Type B pancreatic cell (in vitro differentiated cells): ENCODE results near the gene KPRP. TPM values are rescaled to one million over a fixed set of nuclear protein-coding genes. Genes with fewer than 3 reads are reported as not detected.

ENCODE experiments used
- DNase-seq: peaks from one replicate; pipeline ENCODE4 v3.0.0; 2021; ENCODE audit warnings: mixed read lengths; ENCODE audit not compliant: unreplicated experiment; ENCODE audit errors: extremely low spot score
- H3K27ac Mint-ChIP-seq: 2 replicates; pipeline ENCODE4 v1.8.0; 2021; ENCODE audit warnings: mild to moderate bottlenecking, mixed read lengths
- H3K27me3 Mint-ChIP-seq: 2 replicates; pipeline ENCODE4 v1.8.0; 2021; ENCODE audit warnings: mixed read lengths
- H3K36me3 Mint-ChIP-seq: 2 replicates; pipeline ENCODE4 v1.8.0; 2021; ENCODE audit warnings: mixed read lengths
- H3K4me1 Mint-ChIP-seq: one replicate; pipeline ENCODE4 v1.8.0; 2021; ENCODE audit warnings: mixed read lengths; ENCODE audit not compliant: unreplicated experiment
- H3K4me3 Mint-ChIP-seq: 2 replicates; pipeline ENCODE4 v1.8.0; 2021; ENCODE audit warnings: mild to moderate bottlenecking, mixed read lengths
- H3K9me3 Mint-ChIP-seq: 2 replicates; pipeline ENCODE4 v1.8.0; 2021; ENCODE audit warnings: mixed read lengths
- CTCF ChIP-seq: fragments of 200-600 bp; sonication (generic); conservative IDR thresholded peaks from 2 replicates; pipeline ENCODE4 v1.5.0; 2021; ENCODE audit warnings: antibody characterized with exemption, mild to moderate bottlenecking
- total RNA-seq: library from RNA; stranded (reverse); gene quantifications from 2 replicates; pipeline ENCODE4 v1.2.1, GENCODE V29; 2021; ENCODE audit warnings: low replicate concordance

Gene KPRP
- total RNA-seq, 1 donor from 2014 or later = not detected

- Mint-ChIP-seq H3K4me3 (no peak overlapping the region), H3K4me1 (no peaks in the 10 kb centered on the region), H3K9me3 (peaks cover 4% of the 10 kb centered on the region), H3K36me3 (no peaks in the 10 kb centered on the region), H3K27me3 (no peaks in the 10 kb centered on the region), H3K27ac (no peak overlapping the region)
- no peak for TF ChIP-seq CTCF
- no peak for DNase-seq
Measured at GRCh38 chr1:152770411-152770810, 12.6 kb downstream of the KPRP start.

- TF ChIP-seq CTCF = no peak
- Mint-ChIP-seq H3K9me3 (peaks cover 9% of the 10 kb centered on the region), H3K27ac (no peak within 1 kb of the TSS), H3K36me3 (no peaks in the 10 kb centered on the region), H3K4me1 (no peaks in the 10 kb centered on the region), H3K27me3 (no peaks in the 10 kb centered on the region), H3K4me3 (no peak within 1 kb of the TSS)
- DNase-seq = no peak
Measured at GRCh38 chr1:152774875-152775274, 17.1 kb downstream of the KPRP start, which contains the start of gene LCE1F. TSS of gene LCE1F (plus strand) at chr1:152775140. CDS start at chr1:152776372, 1,232 bp downstream.

DNA sequence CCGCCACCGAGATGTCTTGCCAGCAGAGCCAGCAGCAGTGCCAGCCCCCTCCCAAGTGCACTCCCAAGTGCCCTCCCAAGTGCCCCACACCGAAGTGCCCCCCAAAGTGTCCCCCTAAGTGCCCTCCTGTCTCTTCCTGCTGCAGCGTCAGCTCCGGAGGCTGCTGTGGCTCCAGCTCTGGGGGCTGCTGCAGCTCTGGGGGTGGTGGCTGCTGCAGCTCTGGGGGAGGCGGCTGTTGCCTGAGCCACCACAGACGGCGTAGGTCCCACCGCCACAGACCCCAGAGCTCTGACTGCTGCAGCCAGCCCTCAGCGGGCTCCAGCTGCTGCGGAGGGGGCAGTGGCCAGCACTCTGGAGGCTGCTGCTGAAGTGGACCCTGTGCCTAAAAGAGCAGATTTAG is 18.5 kb downstream of the KPRP start:
- peaks cover 4% of the 10 kb centered on the region for H3K9me3 Mint-ChIP-seq
- no peaks in the 10 kb centered on the region for H3K27me3 Mint-ChIP-seq
- no peaks in the 10 kb centered on the region for H3K36me3 Mint-ChIP-seq
- H3K4me3 Mint-ChIP-seq = no peak overlapping the region
- DNase-seq = no peak
- no peak overlapping the region for H3K27ac Mint-ChIP-seq
- H3K4me1 Mint-ChIP-seq = no peaks in the 10 kb centered on the region
- no peak for TF ChIP-seq CTCF

DNA sequence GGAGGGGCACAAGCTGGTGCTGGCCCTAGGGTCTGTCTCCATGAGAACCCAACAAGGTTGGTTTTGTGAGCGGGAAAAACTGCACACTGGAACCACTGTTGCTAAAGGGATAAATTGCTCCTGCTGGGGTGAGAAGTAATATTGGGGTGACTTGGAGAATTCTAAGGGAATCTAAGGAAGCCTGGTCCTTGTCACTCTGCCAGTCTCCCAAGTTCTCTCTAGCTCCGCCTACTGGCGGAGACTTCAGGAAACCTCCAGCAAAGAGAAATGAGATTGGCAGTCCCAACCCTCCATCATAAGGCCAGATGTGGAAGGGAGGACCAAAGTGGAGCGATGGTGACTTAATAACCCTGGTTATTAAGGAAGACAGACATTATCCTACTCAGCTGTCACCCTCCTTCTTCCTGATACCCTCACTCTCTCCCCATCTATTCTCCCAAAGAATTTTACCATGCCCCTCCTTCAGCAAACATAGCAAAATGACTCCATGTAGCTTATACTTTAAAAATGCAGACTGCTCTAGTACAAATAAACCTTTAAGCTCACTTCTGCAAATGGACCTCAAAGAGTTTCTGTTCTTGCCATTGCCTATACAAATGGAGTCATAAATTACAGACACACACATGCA is 19.8 kb downstream of the KPRP start:
- Mint-ChIP-seq H3K27me3 (no peaks in the 10 kb centered on the region), H3K9me3 (peaks cover 4% of the 10 kb centered on the region)

DNA sequence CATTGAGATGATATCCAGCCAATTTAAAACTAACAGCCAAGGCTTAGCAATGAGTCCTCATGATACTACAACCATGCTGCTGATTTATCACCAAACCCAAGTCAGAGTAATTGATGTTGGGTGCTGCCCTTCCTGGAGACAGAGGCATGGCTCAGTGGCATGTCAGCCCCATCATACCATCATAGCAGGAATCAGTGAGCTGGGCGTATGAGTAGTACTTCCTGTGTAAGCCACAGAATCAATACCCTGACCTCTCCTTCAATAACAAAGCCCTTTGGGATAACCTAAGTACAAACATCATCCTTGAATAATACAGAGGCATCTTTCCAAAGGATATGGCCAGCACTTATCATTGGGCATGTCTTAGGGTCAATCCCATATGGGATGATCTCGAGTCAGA is 25.3 kb downstream of the KPRP start:
- Mint-ChIP-seq H3K4me3 (no peak overlapping the region), H3K27ac (no peak overlapping the region), H3K9me3 (no peaks in the 10 kb centered on the region), H3K36me3 (no peaks in the 10 kb centered on the region), H3K27me3 (no peaks in the 10 kb centered on the region), H3K4me1 (no peaks in the 10 kb centered on the region)
- DNase-seq = no peak
- no peak for TF ChIP-seq CTCF

More for the DNA sequence above, 19.8 kb downstream of the KPRP start:
- DNase-seq = no peak
- H3K36me3 Mint-ChIP-seq = no peaks in the 10 kb centered on the region
- H3K4me1 Mint-ChIP-seq = no peaks in the 10 kb centered on the region
- H3K27ac Mint-ChIP-seq = no peak overlapping the region
- no peak overlapping the region for H3K4me3 Mint-ChIP-seq
- no peak for TF ChIP-seq CTCF
